Parathyroid adenoma (tissue), 2 donors: ENCODE measurements around the gene STIM1.
"Not testable (repeated sequence)": the region's sequence is repeated elsewhere in the genome, so short reads cannot be mapped to it uniquely, and the experiment has no call there.

Source experiments
- H2AFZ ChIP-seq: fragments of 300-600 bp; sonication (generic); one replicate; pipeline ENCODE4 v1.7.0; 2017; ENCODE audit warnings: antibody characterized with exemption, mild to moderate bottlenecking
- H3K27ac ChIP-seq: fragments of 300-600 bp; sonication (generic); one replicate; pipeline ENCODE4 v1.7.0; 2017
- H3K27me3 ChIP-seq: fragments of 300-600 bp; sonication (generic); one replicate; pipeline ENCODE4 v1.7.0; 2017; ENCODE audit warnings: low read length; ENCODE audit not compliant: control insufficient read depth, insufficient read depth
- H3K36me3 ChIP-seq: fragments of 300-600 bp; sonication (generic); one replicate; pipeline ENCODE4 v1.7.0; 2017; ENCODE audit warnings: low read length; ENCODE audit not compliant: control insufficient read depth, insufficient read depth
- H3K4me1 ChIP-seq: fragments of 300-600 bp; sonication (generic); one replicate; pipeline ENCODE4 v1.7.0; 2017; ENCODE audit warnings: control low read depth
- H3K4me2 ChIP-seq: fragments of 300-600 bp; sonication (generic); one replicate; pipeline ENCODE4 v1.7.0; 2017; ENCODE audit warnings: low read length
- H3K4me3 ChIP-seq: fragments of 300-600 bp; sonication (generic); one replicate; pipeline ENCODE4 v1.7.0; 2017; ENCODE audit warnings: low read depth, low read length
- H3K79me2 ChIP-seq: fragments of 300-600 bp; sonication (generic); one replicate; pipeline ENCODE4 v1.7.0; 2017; ENCODE audit warnings: control low read depth
- H3K9ac ChIP-seq: fragments of 300-600 bp; sonication (generic); one replicate; pipeline ENCODE4 v1.7.0; 2017; ENCODE audit warnings: mild to moderate bottlenecking
- H3K9me3 ChIP-seq: fragments of 300-600 bp; sonication (generic); one replicate; pipeline ENCODE4 v1.7.0; 2017; ENCODE audit warnings: low read length; ENCODE audit not compliant: control insufficient read depth
- CTCF ChIP-seq: fragments of 300-600 bp; sonication (generic); IDR thresholded peaks from one replicate; pipeline ENCODE4 v1.7.0; 2017; ENCODE audit warnings: antibody characterized with exemption, mild to moderate bottlenecking
- donor health status: primary hyperparathyroidism.

The STIM1 gene

GRCh38 chr11:3892156-3892555 lies 36.7 kb downstream of the STIM1 start:
- H3K4me2 ChIP-seq, result no peak overlapping the region
- no peaks in the 10 kb centered on the region for H3K4me1 ChIP-seq
- H3K36me3 ChIP-seq, result no peaks in the 10 kb centered on the region
- H3K9me3 ChIP-seq, result no peaks in the 10 kb centered on the region
- peaks cover 10% of the 10 kb centered on the region for H3K79me2 ChIP-seq
- no peak overlapping the region for H3K27ac ChIP-seq
- H2AFZ ChIP-seq, result no peak overlapping the region
- no peak for TF ChIP-seq CTCF
- H3K9ac ChIP-seq, result no peak overlapping the region
- H3K4me3 ChIP-seq, result no peak overlapping the region
- no peaks in the 10 kb centered on the region for H3K27me3 ChIP-seq

GRCh38 chr11:3893311-3893710 lies 37.8 kb downstream of the STIM1 start:
- Histone ChIP-seq H3K27ac (no peak overlapping the region), H2AFZ (no peak overlapping the region), H3K9me3 (no peaks in the 10 kb centered on the region), H3K27me3 (no peaks in the 10 kb centered on the region), H3K4me1 (no peaks in the 10 kb centered on the region), H3K36me3 (no peaks in the 10 kb centered on the region), H3K79me2 (peaks cover 6% of the 10 kb centered on the region), H3K4me2 (no peak overlapping the region), H3K9ac (no peak overlapping the region), H3K4me3 (no peak overlapping the region)
- no peak for TF ChIP-seq CTCF

GRCh38 chr11:3894128-3894731 lies 38.8 kb downstream of the STIM1 start:
- H2AFZ ChIP-seq, result no peak overlapping the region
- no peak overlapping the region for H3K9ac ChIP-seq
- no peaks in the 10 kb centered on the region for H3K4me1 ChIP-seq
- no peaks in the 10 kb centered on the region for H3K9me3 ChIP-seq
- no peaks in the 10 kb centered on the region for H3K27me3 ChIP-seq
- no peaks in the 10 kb centered on the region for H3K36me3 ChIP-seq
- H3K4me2 ChIP-seq, result no peak overlapping the region
- no peak for TF ChIP-seq CTCF
- no peak overlapping the region for H3K27ac ChIP-seq
- no peak overlapping the region for H3K4me3 ChIP-seq
- H3K79me2 ChIP-seq, result peaks cover 4% of the 10 kb centered on the region

- H2AFZ ChIP-seq, result no peak overlapping the region
- no peaks in the 10 kb centered on the region for H3K4me1 ChIP-seq
- no peaks in the 10 kb centered on the region for H3K36me3 ChIP-seq
- no peaks in the 10 kb centered on the region for H3K9me3 ChIP-seq
- peaks cover 6% of the 10 kb centered on the region for H3K79me2 ChIP-seq
- TF ChIP-seq CTCF, result no peak
- no peak overlapping the region for H3K4me3 ChIP-seq
- H3K9ac ChIP-seq, result no peak overlapping the region
- no peaks in the 10 kb centered on the region for H3K27me3 ChIP-seq
- no peak overlapping the region for H3K27ac ChIP-seq
- no peak overlapping the region for H3K4me2 ChIP-seq
Measured at GRCh38 chr11:3896644-3897043, 41.2 kb downstream of the STIM1 start.

GRCh38 chr11:3900230-3900629 lies 44.8 kb downstream of the STIM1 start:
- H3K27me3 ChIP-seq, H3K4me3 ChIP-seq, H3K36me3 ChIP-seq, H2AFZ ChIP-seq, H3K79me2 ChIP-seq, H3K9ac ChIP-seq, H3K9me3 ChIP-seq, H3K4me2 ChIP-seq, H3K4me1 ChIP-seq, H3K27ac ChIP-seq: not testable (repeated sequence)
